Osteoblast (primary cell): Measurements from ENCODE around the gene TTC7B. TPM values are rescaled to one million over a fixed set of nuclear protein-coding genes. Genes with fewer than 3 reads are reported as not detected.
A peak's percentile ranks its signal among the peaks of the same experiment; 100 is the strongest.

ENCODE experiments used
- DNase-seq: peaks from one replicate; pipeline ENCODE4 v3.0.0; 2011; ENCODE audit warnings: low spot score, mixed read lengths; ENCODE audit not compliant: insufficient read length; ENCODE audit errors: missing footprints
- H2AFZ ChIP-seq: 2 replicates; pipeline ENCODE4 v1.6.0; 2011; ENCODE audit warnings: mild to moderate bottlenecking, low read length
- H3K27ac ChIP-seq: 2 replicates; pipeline ENCODE4 v1.5.1; 2011; ENCODE audit warnings: mild to moderate bottlenecking, low read depth, low read length, moderate library complexity
- H3K27me3 ChIP-seq: 2 replicates; pipeline ENCODE4 v1.6.0; 2012; ENCODE audit warnings: mild to moderate bottlenecking, control low read depth, inconsistent platforms, low read length, moderate library complexity; ENCODE audit not compliant: insufficient read depth
- H3K36me3 ChIP-seq: 2 replicates; pipeline ENCODE4 v1.5.1; 2011; ENCODE audit warnings: mild to moderate bottlenecking, low read length, control low read depth, moderate library complexity; ENCODE audit not compliant: insufficient read depth
- H3K4me1 ChIP-seq: 2 replicates; pipeline ENCODE4 v1.5.1; 2011; ENCODE audit warnings: mild to moderate bottlenecking, low read length, control low read depth, moderate library complexity; ENCODE audit not compliant: insufficient read depth
- H3K4me2 ChIP-seq: 2 replicates; pipeline ENCODE4 v1.6.0; 2011; ENCODE audit warnings: mild to moderate bottlenecking, low read length; ENCODE audit not compliant: insufficient read depth
- H3K4me3 ChIP-seq: fragments of 200-600 bp; sonication (generic); 3 replicates; pipeline ENCODE4 v1.5.1; 2012; ENCODE audit warnings: mild to moderate bottlenecking, low read length, inconsistent platforms; ENCODE audit not compliant: insufficient read depth
- H3K79me2 ChIP-seq: 2 replicates; pipeline ENCODE4 v1.6.0; 2012; ENCODE audit warnings: mild to moderate bottlenecking, low read length, control low read depth, inconsistent platforms; ENCODE audit not compliant: insufficient read depth
- H3K9me3 ChIP-seq: 2 replicates; pipeline ENCODE4 v1.5.1; 2011; ENCODE audit warnings: low read depth, low read length, control low read depth
- H4K20me1 ChIP-seq: 2 replicates; pipeline ENCODE4 v1.6.0; 2012; ENCODE audit warnings: mild to moderate bottlenecking, low read length, control low read depth; ENCODE audit not compliant: insufficient read depth
- total RNA-seq: library from RNA; depleted of rRNA; stranded (reverse); fragments of >200 nt; gene quantifications from 2 replicates; pipeline ENCODE4 v1.2.3, GENCODE V29; 2012
- TF ChIP-seq, protein P1 (sequence below): IDR thresholded peaks from 2 replicates; pipeline ENCODE4 v1.5.1; 2011; ENCODE audit warnings: mild to moderate bottlenecking, low read depth, low read length, moderate library complexity; ENCODE audit errors: extremely low read depth

The TTC7B gene
- total RNA-seq, 1 donor: 14.5 TPM

GRCh38 chr14:90697132-90697531 is 119.1 kb downstream of the TTC7B start:
- H3K9me3 ChIP-seq: no peaks in the 10 kb centered on the region
- no peaks in the 10 kb centered on the region for H3K36me3 ChIP-seq
- H2AFZ ChIP-seq: no peak overlapping the region
- DNase-seq: no peak
- H3K27me3 ChIP-seq: no peaks in the 10 kb centered on the region
- H3K4me1 ChIP-seq: peaks cover 6% of the 10 kb centered on the region
- H4K20me1 ChIP-seq: no peaks in the 10 kb centered on the region
- no peaks in the 10 kb centered on the region for H3K79me2 ChIP-seq
- TF ChIP-seq, protein P1, sequence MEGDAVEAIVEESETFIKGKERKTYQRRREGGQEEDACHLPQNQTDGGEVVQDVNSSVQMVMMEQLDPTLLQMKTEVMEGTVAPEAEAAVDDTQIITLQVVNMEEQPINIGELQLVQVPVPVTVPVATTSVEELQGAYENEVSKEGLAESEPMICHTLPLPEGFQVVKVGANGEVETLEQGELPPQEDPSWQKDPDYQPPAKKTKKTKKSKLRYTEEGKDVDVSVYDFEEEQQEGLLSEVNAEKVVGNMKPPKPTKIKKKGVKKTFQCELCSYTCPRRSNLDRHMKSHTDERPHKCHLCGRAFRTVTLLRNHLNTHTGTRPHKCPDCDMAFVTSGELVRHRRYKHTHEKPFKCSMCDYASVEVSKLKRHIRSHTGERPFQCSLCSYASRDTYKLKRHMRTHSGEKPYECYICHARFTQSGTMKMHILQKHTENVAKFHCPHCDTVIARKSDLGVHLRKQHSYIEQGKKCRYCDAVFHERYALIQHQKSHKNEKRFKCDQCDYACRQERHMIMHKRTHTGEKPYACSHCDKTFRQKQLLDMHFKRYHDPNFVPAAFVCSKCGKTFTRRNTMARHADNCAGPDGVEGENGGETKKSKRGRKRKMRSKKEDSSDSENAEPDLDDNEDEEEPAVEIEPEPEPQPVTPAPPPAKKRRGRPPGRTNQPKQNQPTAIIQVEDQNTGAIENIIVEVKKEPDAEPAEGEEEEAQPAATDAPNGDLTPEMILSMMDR: no peak
- H3K27ac ChIP-seq: no peak overlapping the region
- H3K4me2 ChIP-seq: peak overlapping the region; percentile 62
- H3K4me3 ChIP-seq: no peak overlapping the region

DNA sequence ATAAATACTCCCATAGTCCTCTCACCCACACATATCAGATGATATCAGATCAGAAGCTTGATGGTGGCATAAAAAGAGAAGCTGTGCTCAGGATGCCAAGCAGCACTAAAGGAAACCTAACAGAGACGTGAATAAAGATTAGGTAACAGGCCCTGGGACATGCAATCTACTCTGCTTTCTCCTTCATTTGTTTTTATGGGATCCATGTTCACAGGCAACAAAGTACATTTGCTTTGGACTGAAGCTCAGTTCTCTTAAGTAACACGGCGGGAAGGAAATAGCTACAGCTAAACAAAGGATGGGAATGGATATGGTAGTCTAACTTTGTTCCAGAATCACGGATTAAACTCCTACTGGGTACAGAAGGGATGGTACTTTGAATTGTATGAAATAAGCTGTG is 119.5 kb downstream of the TTC7B start:
- Histone ChIP-seq H3K79me2 (no peaks in the 10 kb centered on the region), H3K27me3 (no peaks in the 10 kb centered on the region), H3K4me3 (no peak overlapping the region), H3K27ac (no peak overlapping the region), H3K36me3 (no peaks in the 10 kb centered on the region), H3K9me3 (no peaks in the 10 kb centered on the region), H3K4me1 (peaks cover 6% of the 10 kb centered on the region), H4K20me1 (no peaks in the 10 kb centered on the region), H2AFZ (no peak overlapping the region), H3K4me2 (no peak overlapping the region)
- TF ChIP-seq, protein P1: no peak
- DNase-seq: no peak

DNA sequence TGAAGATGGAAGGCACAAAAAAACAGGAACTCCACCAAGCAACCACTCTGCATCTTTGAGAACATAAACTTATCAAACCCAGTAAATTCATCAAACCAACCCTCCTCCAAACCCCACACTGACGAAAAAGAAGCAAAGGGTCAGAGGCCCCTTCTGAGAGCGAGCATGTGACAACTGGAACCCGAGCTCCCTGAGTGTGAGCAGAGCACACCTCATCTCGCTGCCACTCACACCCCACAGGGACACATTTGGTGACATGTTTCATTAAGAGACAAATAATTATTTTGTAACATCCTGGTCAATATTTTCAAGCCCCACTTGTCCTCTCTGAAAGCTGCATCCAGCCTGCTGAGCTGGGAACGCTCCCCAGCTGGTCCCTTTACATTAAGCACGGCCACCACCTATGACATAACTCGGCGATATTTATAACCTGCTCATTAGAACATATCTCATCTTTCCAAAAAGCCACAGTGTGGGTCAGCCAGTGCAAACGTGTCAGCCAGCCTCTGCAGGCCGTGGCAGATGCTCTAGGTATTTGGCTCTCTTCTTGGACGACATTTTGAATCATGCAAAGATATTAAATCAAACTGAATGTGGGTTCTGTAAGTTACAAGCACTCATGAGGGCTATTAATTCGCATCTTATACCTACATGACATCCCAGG is 120.1 kb downstream of the TTC7B start:
- Histone ChIP-seq H3K27me3 (no peaks in the 10 kb centered on the region), H3K27ac (no peak overlapping the region), H3K79me2 (no peaks in the 10 kb centered on the region), H4K20me1 (no peaks in the 10 kb centered on the region), H3K4me1 (peaks cover 6% of the 10 kb centered on the region), H3K4me3 (no peak overlapping the region), H3K9me3 (no peaks in the 10 kb centered on the region), H3K4me2 (no peak overlapping the region), H2AFZ (no peak overlapping the region), H3K36me3 (no peaks in the 10 kb centered on the region)
- TF ChIP-seq, protein P1: no peak
- no peak for DNase-seq

DNA sequence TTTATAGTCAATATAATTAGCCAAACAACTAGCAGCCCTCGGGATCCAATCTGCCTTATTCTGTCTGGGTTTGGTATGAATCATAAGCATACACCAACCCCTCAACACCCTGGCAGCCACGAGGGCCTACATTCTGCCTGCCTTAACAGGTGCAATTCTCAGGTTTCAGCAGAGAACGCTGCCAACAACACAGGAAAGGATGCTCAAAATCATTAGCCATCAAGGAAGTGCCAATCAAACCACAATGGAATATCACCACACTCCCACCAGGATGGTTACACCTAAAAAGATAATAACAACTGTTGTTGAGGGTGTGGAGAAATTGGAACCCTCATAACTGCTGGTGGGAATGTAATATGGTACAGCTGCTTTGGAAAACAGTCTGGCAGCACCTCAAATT is 122.8 kb downstream of the TTC7B start:
- Histone ChIP-seq H3K27ac (no peak overlapping the region), H2AFZ (no peak overlapping the region), H3K9me3 (no peaks in the 10 kb centered on the region), H3K79me2 (no peaks in the 10 kb centered on the region), H3K4me3 (no peak overlapping the region), H3K4me1 (peaks cover 6% of the 10 kb centered on the region), H3K4me2 (no peak overlapping the region), H3K27me3 (no peaks in the 10 kb centered on the region), H3K36me3 (no peaks in the 10 kb centered on the region), H4K20me1 (no peaks in the 10 kb centered on the region)
- no peak for DNase-seq
- TF ChIP-seq, protein P1: no peak
